K562 (cell line): ENCODE data around the gene FAM118B. TPM values are rescaled to one million over a fixed set of nuclear protein-coding genes. Genes with fewer than 3 reads are reported as not detected.

ENCODE experiments used
- ATAC-seq: fragments of 200-7000 bp; cut with Tn5 transposase; 3 replicates; pipeline ENCODE4 v1.9.1; 2020; ENCODE audit warnings: moderate library complexity
- BruUV-seq: library from RNA; stranded (reverse); fragments of 400-500 nt; replicated peaks from 2 replicates; lab custom pipeline; 2021; lab: Mats Ljungman, UMichigan
- CTCF ChIA-PET: fragments of 300-600 bp; formaldehyde crosslinking; extraction: SDS; loops from one replicate; lab custom pipeline; 2021; ENCODE audit warnings: low intra/inter-chr PET ratio; lab: Yijun Ruan, JAX
- POLR2A ChIA-PET: fragments of 300-600, 350-650 bp; sonication (Branson Sonifier 250); formaldehyde crosslinking; extraction: SDS; loops from one replicate; lab custom pipeline; 2021; ENCODE audit warnings: antibody characterized with exemption, inconsistent platforms; lab: Yijun Ruan, JAX
- DNase-seq, 4 experiments: peaks; one replicate each; pipeline versions ENCODE4 v3.0.0 to v3.0.0-alpha.2; 2011 to 2018; ENCODE audit warnings: low spot score in 3 of 4, mixed read lengths in 3 of 4; ENCODE audit errors: extremely low read depth in 1 of 4
- FAIRE-seq: peaks from 2 replicates; lab custom pipeline; 2011; peaks lifted over from hg19 to GRCh38; lab: Jason Lieb, UNC
- H2AFZ ChIP-seq: 2 replicates; pipeline ENCODE4 v1.6.0; 2011; ENCODE audit warnings: low read depth, low read length, control low read depth, inconsistent platforms
- H3K27ac ChIP-seq: fragments of 200-600 bp; 3 replicates; pipeline ENCODE4 v1.8.0; 2011; ENCODE audit warnings: low read depth, mild to moderate bottlenecking, control low read depth, inconsistent platforms, low read length, moderate library complexity, mixed read lengths; ENCODE audit errors: extremely low read depth
- H3K27me3 ChIP-seq, 2 experiments: fragments of 300-600 bp in 1 of 2; 2 replicates in 1 of 2; 3 replicates in 1 of 2; pipeline versions ENCODE4 v1.6.0 to v1.8.0; 2011; ENCODE audit warnings: inconsistent platforms in 2 of 2, low read length in 2 of 2, mild to moderate bottlenecking in 1 of 2, mixed read lengths in 1 of 2, moderate library complexity in 1 of 2; ENCODE audit not compliant: control insufficient read depth in 2 of 2, insufficient read depth in 2 of 2
- H3K36me3 ChIP-seq: fragments of 300-600 bp; 3 replicates; pipeline ENCODE4 v1.8.0; 2011; ENCODE audit warnings: mild to moderate bottlenecking, low read length, inconsistent platforms; ENCODE audit not compliant: control insufficient read depth, insufficient read depth
- H3K4me1 ChIP-seq, 2 experiments: fragments of 200-600 bp in 1 of 2; replicated peaks in 1 of 2; 2 replicates in 1 of 2; 3 replicates in 1 of 2; pipeline versions ENCODE4 v1.5.1 to v1.8.0; 2011; ENCODE audit warnings: inconsistent platforms in 2 of 2, low read length in 2 of 2, mild to moderate bottlenecking in 1 of 2, mixed read lengths in 1 of 2, moderate library complexity in 1 of 2; ENCODE audit not compliant: control insufficient read depth in 2 of 2, insufficient read depth in 2 of 2
- H3K4me2 ChIP-seq: 2 replicates; pipeline ENCODE4 v1.6.1; 2011; ENCODE audit warnings: low read length, control low read depth, inconsistent platforms, mixed read lengths; ENCODE audit not compliant: insufficient read depth
- H3K4me3 ChIP-seq: fragments of 200-600 bp; sonication (generic), shearing (Covaris generic); 2 replicates; pipeline ENCODE4 v1.5.1; 2016; ENCODE audit warnings: control low read depth, inconsistent platforms
- H3K79me2 ChIP-seq: fragments of 200-600 bp; 3 replicates; pipeline ENCODE4 v1.8.0; 2011; ENCODE audit warnings: low read length, inconsistent platforms; ENCODE audit not compliant: control insufficient read depth, insufficient read depth
- H3K9ac ChIP-seq, 2 experiments: 2 replicates each; pipeline versions ENCODE4 v1.6.0 to v1.6.1; 2011; ENCODE audit warnings: low read depth in 2 of 2, low read length in 2 of 2, control low read depth in 1 of 2, inconsistent platforms in 1 of 2, mild to moderate bottlenecking in 1 of 2, mixed read lengths in 1 of 2; ENCODE audit not compliant: insufficient read depth in 1 of 2
- H3K9me1 ChIP-seq: one replicate; pipeline ENCODE4 v1.6.0; 2011; ENCODE audit warnings: inconsistent platforms, mild to moderate bottlenecking, low read length, moderate library complexity; ENCODE audit not compliant: control insufficient read depth, insufficient read depth
- H3K9me3 ChIP-seq: replicated peaks from 2 replicates; pipeline ENCODE4 v1.5.1; 2011; ENCODE audit warnings: low read depth, low read length, inconsistent platforms; ENCODE audit not compliant: control insufficient read depth, insufficient read depth
- H4K20me1 ChIP-seq: replicated peaks from 2 replicates; pipeline ENCODE4 v1.6.1; 2011; ENCODE audit warnings: low read length, inconsistent platforms, mixed read lengths; ENCODE audit not compliant: control insufficient read depth, insufficient read depth
- CHD1 ChIP-seq: fragments of 200-600 bp; sonication (generic); IDR thresholded peaks from one replicate; pipeline ENCODE4 v1.6.1; 2012; ENCODE audit warnings: mild to moderate bottlenecking, moderate library complexity, low read length, inconsistent platforms
- ETV5 ChIP-seq: sonication (generic); formaldehyde crosslinking; IDR thresholded peaks from 2 replicates; pipeline ENCODE4 v1.4.0; 2020; ENCODE audit warnings: low read depth, mild to moderate bottlenecking, missing genetic modification reagents
- FOXJ3 ChIP-seq: sonication (generic); formaldehyde crosslinking; IDR thresholded peaks from 2 replicates; pipeline ENCODE4 v1.4.0; 2020; ENCODE audit warnings: mild to moderate bottlenecking, missing genetic modification reagents
- KAT8 ChIP-seq: fragments of 450-650 bp; IDR thresholded peaks from 2 replicates; pipeline ENCODE4 v1.6.1; 2016; ENCODE audit warnings: low read depth, mild to moderate bottlenecking
- POLR2A ChIP-seq: fragments of 450-650 bp; conservative IDR thresholded peaks from 2 replicates; pipeline ENCODE4 v1.6.1; 2016
- RBFOX2 ChIP-seq: fragments of 200-400 bp; formaldehyde crosslinking; IDR thresholded peaks from 2 replicates; pipeline ENCODE4 v1.6.1; 2017; ENCODE audit warnings: low read depth, mild to moderate bottlenecking, low read length, moderate library complexity
- U2AF1 ChIP-seq: fragments of 200-400 bp; formaldehyde crosslinking; optimal IDR thresholded peaks from 2 replicates; pipeline ENCODE3; 2017; ENCODE audit warnings: mild to moderate bottlenecking, low read depth, low read length, moderate library complexity
- ZNF668 ChIP-seq: fragments of 250-450 bp; sonication (Bioruptor Pico); IDR thresholded peaks from 2 replicates; pipeline ENCODE4 v1.8.0; 2022; ENCODE audit warnings: mild to moderate bottlenecking, inconsistent platforms
- WGBS: fragments of 100-300 bp; shearing (Covaris generic); methylation state at CpG from one replicate; pipeline ENCODE4 v1.1.6; 2016; ENCODE audit warnings: low coverage, mixed read lengths; ENCODE audit not compliant: insufficient coverage; ENCODE audit errors: missing lambda C conversion rate; 5-methylcytosine and 5-hydroxymethylcytosine counted together
- in situ Hi-C: fragments of 300-500 bp; cut with MboI; formaldehyde crosslinking; loops from 4 replicates; pipeline ENCODE4 v1.15.0; 2018; ENCODE audit warnings: inconsistent platforms, mixed read lengths
- intact Hi-C: fragments of 100-400 bp; cut with micrococcal nuclease; formaldehyde crosslinking; loops from 2 replicates; pipeline ENCODE4 v1.14.2; 2022
- polyA plus RNA-seq, 8 experiments: library from polyadenylated mRNA; depleted of rRNA in 4 of 8; stranded (reverse) in 5 of 8; unstranded in 3 of 8; fragments of >200 nt; fragmentation: Nextera tagmentation in 2 of 8; fragmentation: Illumina TruSeq in 1 of 8; extraction: Ambion mirVana in 2 of 8; extraction: Trizol in 1 of 8; gene quantifications; 2 replicates each; pipeline versions ENCODE4 v1.2.1 to v1.2.3, GENCODE V29; 2011 to 2014; ENCODE audit warnings: inconsistent platforms in 1 of 8, missing spikeins in 1 of 8
- total RNA-seq, 7 experiments: library from RNA; depleted of rRNA in 6 of 7; stranded (reverse); fragments of >200 nt in 6 of 7; fragmentation: Illumina TruSeq in 2 of 7; extraction: Trizol in 2 of 7; gene quantifications; 2 replicates each; pipeline versions ENCODE4 v1.2.1 to v1.2.3, GENCODE V29; 2011 to 2021; ENCODE audit warnings: low replicate concordance in 1 of 7
- TF ChIP-seq, protein P1 (sequence below), 3 experiments: IDR thresholded peaks in 2 of 3; conservative IDR thresholded peaks in 1 of 3; 2 replicates each; pipeline ENCODE4 v1.5.1; 2011 to 2012; ENCODE audit warnings: low read length in 3 of 3, mild to moderate bottlenecking in 3 of 3, control low read depth in 2 of 3, improper control_type of control experiment in 1 of 3, inconsistent platforms in 1 of 3, low read depth in 1 of 3, mixed read lengths in 1 of 3, moderate library complexity in 1 of 3; ENCODE audit not compliant: insufficient read depth in 2 of 3
- TF ChIP-seq, protein P2 (sequence below): sonication (generic); formaldehyde crosslinking; IDR thresholded peaks from 2 replicates; pipeline ENCODE4 v1.8.0; 2023; ENCODE audit warnings: mild to moderate bottlenecking, missing genetic modification reagents

FAM118B gene
- total and polyA plus RNA-seq, 9 of the 15 experiments (the other 6 are each of a cell fraction or from before 2014, with no cell fraction given) = 12.0 to 49.0 (median 22.1) TPM

DNA sequence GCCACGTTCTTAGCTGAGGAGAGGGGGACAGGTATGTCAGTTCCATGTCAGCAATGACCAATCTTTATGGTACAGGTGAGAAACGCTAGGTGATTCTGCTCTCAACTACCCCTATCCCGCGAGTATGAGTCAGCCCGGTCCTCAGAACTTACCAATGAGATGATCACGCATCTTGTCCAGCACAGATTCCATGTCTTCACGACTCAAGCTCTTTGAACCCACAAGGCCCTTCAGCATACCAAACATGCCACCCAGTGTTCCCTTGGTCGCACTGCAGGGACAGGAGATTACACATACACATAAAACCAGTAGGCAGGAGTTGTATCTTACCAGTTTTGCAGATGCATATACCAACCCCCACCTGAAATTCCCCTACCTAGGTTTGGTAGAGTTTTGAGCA is 54.2 kb downstream of the FAM118B start:
- Histone ChIP-seq H3K9me3 (no peaks in the 10 kb centered on the region), H3K27ac (no peak overlapping the region), H2AFZ (no peak overlapping the region), H3K9me1 (no peaks in the 10 kb centered on the region), H3K36me3 (peaks cover 77% of the 10 kb centered on the region), H3K9ac (no peak overlapping the region), H3K4me3 (no peak overlapping the region), H3K79me2 (peaks cover 43% of the 10 kb centered on the region), H3K4me2 (no peak overlapping the region), H3K4me1 (peaks cover 4 to 11% of the 10 kb centered on the region in 2 experiments; a peak in 3 of 5 replicates), H4K20me1 (no peaks in the 10 kb centered on the region), H3K27me3 (no peaks in the 10 kb centered on the region; a peak in 1 of 5 replicates)
- ChIA-PET CTCF (no interaction called here), POLR2A (interaction anchor here (0.8 kb wide), 2 partner anchors 9 to 25 kb away, joined by 3 read pairs; no protein-coding TSS in a partner anchor)
- FAIRE-seq (no peak), DNase-seq (no peak), ATAC-seq (no peak)
- in situ Hi-C loops (no loop called here), intact Hi-C loops (no loop called here)
- TF ChIP-seq KAT8 (no peak), U2AF1 (no peak), ETV5 (CRISPR knock-in tag) (no peak), CHD1 (no peak), FOXJ3 (CRISPR knock-in tag) (no peak), ZNF668 (no peak), POLR2A (peak; percentile 17; the same call in 1 of the 2 replicates), RBFOX2 (0 out of 2 replicates have a peak, but pooled peaks have one; percentile 6)
- TF ChIP-seq, protein P1, sequence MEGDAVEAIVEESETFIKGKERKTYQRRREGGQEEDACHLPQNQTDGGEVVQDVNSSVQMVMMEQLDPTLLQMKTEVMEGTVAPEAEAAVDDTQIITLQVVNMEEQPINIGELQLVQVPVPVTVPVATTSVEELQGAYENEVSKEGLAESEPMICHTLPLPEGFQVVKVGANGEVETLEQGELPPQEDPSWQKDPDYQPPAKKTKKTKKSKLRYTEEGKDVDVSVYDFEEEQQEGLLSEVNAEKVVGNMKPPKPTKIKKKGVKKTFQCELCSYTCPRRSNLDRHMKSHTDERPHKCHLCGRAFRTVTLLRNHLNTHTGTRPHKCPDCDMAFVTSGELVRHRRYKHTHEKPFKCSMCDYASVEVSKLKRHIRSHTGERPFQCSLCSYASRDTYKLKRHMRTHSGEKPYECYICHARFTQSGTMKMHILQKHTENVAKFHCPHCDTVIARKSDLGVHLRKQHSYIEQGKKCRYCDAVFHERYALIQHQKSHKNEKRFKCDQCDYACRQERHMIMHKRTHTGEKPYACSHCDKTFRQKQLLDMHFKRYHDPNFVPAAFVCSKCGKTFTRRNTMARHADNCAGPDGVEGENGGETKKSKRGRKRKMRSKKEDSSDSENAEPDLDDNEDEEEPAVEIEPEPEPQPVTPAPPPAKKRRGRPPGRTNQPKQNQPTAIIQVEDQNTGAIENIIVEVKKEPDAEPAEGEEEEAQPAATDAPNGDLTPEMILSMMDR (IDR thresholded peaks at IDR 0.05 in 2 of 3, conservative IDR thresholded peaks at IDR 0.05 in 1 of 3; ENCODE audit: insufficient read depth in 2 of 3, low read depth in 1 of 3, low read length in 3 of 3) = 0 out of 6 replicates have a peak, but pooled peaks of 1 of the 3 experiments have one; percentile 17
- TF ChIP-seq, protein P2, sequence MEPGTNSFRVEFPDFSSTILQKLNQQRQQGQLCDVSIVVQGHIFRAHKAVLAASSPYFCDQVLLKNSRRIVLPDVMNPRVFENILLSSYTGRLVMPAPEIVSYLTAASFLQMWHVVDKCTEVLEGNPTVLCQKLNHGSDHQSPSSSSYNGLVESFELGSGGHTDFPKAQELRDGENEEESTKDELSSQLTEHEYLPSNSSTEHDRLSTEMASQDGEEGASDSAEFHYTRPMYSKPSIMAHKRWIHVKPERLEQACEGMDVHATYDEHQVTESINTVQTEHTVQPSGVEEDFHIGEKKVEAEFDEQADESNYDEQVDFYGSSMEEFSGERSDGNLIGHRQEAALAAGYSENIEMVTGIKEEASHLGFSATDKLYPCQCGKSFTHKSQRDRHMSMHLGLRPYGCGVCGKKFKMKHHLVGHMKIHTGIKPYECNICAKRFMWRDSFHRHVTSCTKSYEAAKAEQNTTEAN (CRISPR knock-in tag) = no peak
- WGBS = 95% methylated on average over 8 of the region's 8 CpGs
- BruUV-seq = no TSS peak
